Measurements from ENCODE around the gene R3HDM1. TPM values are rescaled to one million over a fixed set of nuclear protein-coding genes. Genes with fewer than 3 reads are reported as not detected.

The R3HDM1 gene
- total and polyA plus RNA-seq, 8 donors: 22.2 to 42.2 (median 37.8) TPM

DNA sequence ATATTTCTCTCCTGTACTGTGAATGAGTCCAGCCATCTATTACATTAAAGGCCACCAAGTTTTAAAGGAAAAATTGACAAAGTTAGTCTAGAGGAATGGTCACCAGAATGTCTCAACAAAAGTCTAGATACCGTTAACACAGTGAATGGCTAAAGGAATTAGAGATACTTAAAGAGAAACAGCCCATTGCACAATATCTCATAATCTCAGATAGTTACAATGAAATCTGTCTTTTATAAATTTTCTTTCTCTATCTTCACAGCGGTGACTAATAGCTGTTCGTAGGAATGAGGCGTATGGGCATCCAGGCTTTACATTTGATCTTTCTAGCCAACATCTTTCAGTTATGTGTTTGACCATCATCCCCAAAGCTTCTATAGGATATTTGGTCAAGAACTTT lies 30.6 kb downstream of the R3HDM1 start:
- H3K4me3 ChIP-seq: no peak overlapping the region
- TF ChIP-seq, protein P1, sequence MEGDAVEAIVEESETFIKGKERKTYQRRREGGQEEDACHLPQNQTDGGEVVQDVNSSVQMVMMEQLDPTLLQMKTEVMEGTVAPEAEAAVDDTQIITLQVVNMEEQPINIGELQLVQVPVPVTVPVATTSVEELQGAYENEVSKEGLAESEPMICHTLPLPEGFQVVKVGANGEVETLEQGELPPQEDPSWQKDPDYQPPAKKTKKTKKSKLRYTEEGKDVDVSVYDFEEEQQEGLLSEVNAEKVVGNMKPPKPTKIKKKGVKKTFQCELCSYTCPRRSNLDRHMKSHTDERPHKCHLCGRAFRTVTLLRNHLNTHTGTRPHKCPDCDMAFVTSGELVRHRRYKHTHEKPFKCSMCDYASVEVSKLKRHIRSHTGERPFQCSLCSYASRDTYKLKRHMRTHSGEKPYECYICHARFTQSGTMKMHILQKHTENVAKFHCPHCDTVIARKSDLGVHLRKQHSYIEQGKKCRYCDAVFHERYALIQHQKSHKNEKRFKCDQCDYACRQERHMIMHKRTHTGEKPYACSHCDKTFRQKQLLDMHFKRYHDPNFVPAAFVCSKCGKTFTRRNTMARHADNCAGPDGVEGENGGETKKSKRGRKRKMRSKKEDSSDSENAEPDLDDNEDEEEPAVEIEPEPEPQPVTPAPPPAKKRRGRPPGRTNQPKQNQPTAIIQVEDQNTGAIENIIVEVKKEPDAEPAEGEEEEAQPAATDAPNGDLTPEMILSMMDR (IDR thresholded peaks at IDR 0.05): no peak
- DNase-seq (no peak), ATAC-seq (no peak)
- intact Hi-C loops (cut with DNase I): no loop called here
- no peaks in the 10 kb centered on the region for H3K4me1 ChIP-seq
- H3K9me3 ChIP-seq: no peaks in the 10 kb centered on the region
- no peak overlapping the region for H3K27ac ChIP-seq
- no peaks in the 10 kb centered on the region for H3K36me3 ChIP-seq
- no peaks in the 10 kb centered on the region for H3K27me3 ChIP-seq

DNA sequence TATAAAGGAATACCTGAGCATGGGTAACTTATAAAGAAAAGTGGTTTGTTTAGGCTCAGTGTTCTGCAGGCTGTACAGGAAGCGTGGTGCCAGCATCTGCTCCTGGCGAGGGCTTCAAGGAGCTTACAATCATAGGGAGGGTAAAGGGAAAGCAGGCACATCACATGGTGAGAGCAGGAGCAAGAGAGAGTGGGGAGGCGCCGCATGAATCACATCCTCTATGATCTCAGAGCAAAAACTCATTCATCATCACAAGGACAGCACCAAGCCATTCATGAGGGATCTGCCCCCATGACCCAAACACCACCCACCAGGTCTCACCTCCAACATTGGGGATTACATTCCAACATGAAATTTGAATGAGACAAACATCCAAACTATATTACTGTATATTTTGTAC lies 32.5 kb downstream of the R3HDM1 start:
- H3K9me3 ChIP-seq: no peaks in the 10 kb centered on the region
- H3K4me1 ChIP-seq: no peaks in the 10 kb centered on the region
- no peaks in the 10 kb centered on the region for H3K27me3 ChIP-seq
- H3K36me3 ChIP-seq: no peaks in the 10 kb centered on the region
- H3K27ac ChIP-seq: no peak overlapping the region
- TF ChIP-seq, protein P1 (IDR thresholded peaks at IDR 0.05): no peak
- no peak overlapping the region for H3K4me3 ChIP-seq
- no peak for DNase-seq
- ATAC-seq: no peak
- intact Hi-C loops (cut with DNase I): no loop called here

DNA sequence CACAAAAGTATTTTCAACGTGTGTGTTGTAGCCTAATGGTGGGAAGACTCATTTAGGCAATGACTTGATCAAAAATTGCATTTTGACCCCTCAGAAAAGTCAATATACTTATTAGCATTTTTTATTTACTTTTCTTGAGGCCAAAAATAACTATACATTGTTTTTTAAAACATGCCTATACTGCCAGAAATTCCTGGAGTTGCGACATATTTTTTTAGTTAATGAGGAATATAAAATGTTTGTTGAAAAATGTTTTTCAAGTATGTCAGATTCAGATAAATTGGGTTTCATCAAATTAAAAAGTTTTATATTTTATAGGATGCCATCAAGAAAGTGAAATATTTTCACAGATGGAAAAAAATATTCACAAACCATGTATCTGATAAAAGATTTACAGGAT lies 39.6 kb downstream of the R3HDM1 start:
- no peaks in the 10 kb centered on the region for H3K9me3 ChIP-seq
- H3K4me1 ChIP-seq: no peaks in the 10 kb centered on the region
- peaks cover 0 to 16% of the 10 kb centered on the region in 2 donors for H3K36me3 ChIP-seq
- ATAC-seq (no peak), DNase-seq (no peak)
- intact Hi-C loops (cut with DNase I): no loop called here
- TF ChIP-seq, protein P1 (IDR thresholded peaks at IDR 0.05): no peak
- H3K27me3 ChIP-seq: no peaks in the 10 kb centered on the region
- no peak overlapping the region for H3K4me3 ChIP-seq
- no peak overlapping the region for H3K27ac ChIP-seq

DNA sequence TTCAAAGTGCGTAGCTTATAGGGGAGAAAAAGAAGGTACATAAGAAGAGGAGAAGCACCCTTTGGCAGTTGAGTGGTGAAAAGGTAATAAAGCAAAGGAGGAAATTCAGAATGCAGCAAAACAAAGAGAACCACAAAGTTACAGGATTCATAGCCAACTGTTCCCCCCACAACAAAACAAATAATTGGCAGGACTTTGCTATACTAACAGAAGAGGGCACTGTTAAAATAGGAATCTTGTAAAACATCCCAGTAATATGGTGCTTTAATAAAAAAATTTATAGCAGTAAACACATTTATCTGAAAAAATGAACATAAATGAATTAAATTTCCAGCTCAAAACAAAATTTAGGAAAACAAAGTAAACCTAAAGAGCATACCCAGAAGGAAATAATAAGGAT lies 42.3 kb downstream of the R3HDM1 start:
- Histone ChIP-seq H3K27me3 (no peaks in the 10 kb centered on the region), H3K36me3 (peaks cover 0 to 16% of the 10 kb centered on the region in 2 donors), H3K9me3 (no peaks in the 10 kb centered on the region), H3K27ac (no peak overlapping the region), H3K4me3 (no peak overlapping the region), H3K4me1 (no peaks in the 10 kb centered on the region)
- DNase-seq: no peak
- TF ChIP-seq, protein P1 (IDR thresholded peaks at IDR 0.05): no peak
- intact Hi-C loops (cut with DNase I): no loop called here
- ATAC-seq: no peak

DNA sequence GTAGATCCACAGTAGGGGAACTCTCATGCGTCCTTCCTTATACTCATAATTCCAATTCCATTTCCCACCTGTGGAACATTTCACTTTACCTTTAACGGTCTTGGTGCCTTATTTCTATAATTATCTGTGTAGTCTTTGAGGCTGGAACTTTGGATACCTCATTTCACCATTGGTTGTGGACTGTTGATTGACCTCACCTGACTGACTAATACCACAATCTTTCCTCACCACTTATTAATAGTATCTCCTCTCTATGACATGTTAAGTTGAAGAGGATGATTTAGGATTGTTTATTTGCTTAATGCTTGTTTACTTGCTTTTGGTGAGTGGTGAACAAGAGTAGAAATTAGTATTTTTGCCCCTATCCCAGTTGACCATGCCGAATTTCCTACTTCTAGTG lies 50.0 kb downstream of the R3HDM1 start:
- intact Hi-C loops (cut with DNase I): no loop called here
- no peak for ATAC-seq

More for the DNA sequence above, 50.0 kb downstream of the R3HDM1 start:
- no peaks in the 10 kb centered on the region for H3K9me3 ChIP-seq
- H3K4me3 ChIP-seq: no peak overlapping the region
- TF ChIP-seq, protein P1 (IDR thresholded peaks at IDR 0.05): no peak
- H3K36me3 ChIP-seq: no peaks in the 10 kb centered on the region
- no peak for DNase-seq
- no peaks in the 10 kb centered on the region for H3K4me1 ChIP-seq
- no peak overlapping the region for H3K27ac ChIP-seq
- H3K27me3 ChIP-seq: no peaks in the 10 kb centered on the region
